H1 (cell line): Measurements from ENCODE around the gene ADRA2B. TPM values are rescaled to one million over a fixed set of nuclear protein-coding genes. Genes with fewer than 3 reads are reported as not detected.

Experiments
- CTCF ChIA-PET: fragments of 300-600 bp; sonication (Branson Sonifier 250); formaldehyde crosslinking; loops from one replicate; lab custom pipeline; 2021; ENCODE audit not compliant: partially characterized antibody; lab: Charles Lee
- POLR2A ChIA-PET: fragments of 300-600 bp; sonication (Branson Sonifier 250); formaldehyde crosslinking; loops from one replicate; lab custom pipeline; 2021; ENCODE audit warnings: inconsistent platforms; ENCODE audit not compliant: partially characterized antibody; lab: Charles Lee
- DNase-seq, 2 experiments: peaks; one replicate each; pipeline versions ENCODE4 v3.0.0 to v3.0.0-alpha.2; 2010 to 2022; ENCODE audit warnings: low spot score in 2 of 2, low read depth in 1 of 2, mixed read lengths in 1 of 2
- FAIRE-seq: peaks from 2 replicates; lab custom pipeline; 2011; peaks lifted over from hg19 to GRCh38; lab: Jason Lieb, UNC
- H2AFZ ChIP-seq: 2 replicates; pipeline ENCODE4 v1.8.1; 2012; ENCODE audit warnings: low read length, inconsistent platforms
- H2AK5ac ChIP-seq: 2 replicates; pipeline ENCODE4 v1.6.1; 2013; ENCODE audit warnings: low read depth, low read length
- H2BK120ac ChIP-seq: replicated peaks from 2 replicates; pipeline ENCODE3; 2013; ENCODE audit warnings: low read depth, low read length, inconsistent platforms
- H2BK12ac ChIP-seq: 2 replicates; pipeline ENCODE4 v1.6.1; 2013; ENCODE audit warnings: low read depth, low read length
- H2BK15ac ChIP-seq: 2 replicates; pipeline ENCODE4 v1.6.1; 2013; ENCODE audit warnings: low read length
- H2BK20ac ChIP-seq: 2 replicates; pipeline ENCODE4 v1.6.1; 2013; ENCODE audit warnings: low read length
- H2BK5ac ChIP-seq: 2 replicates; pipeline ENCODE4 v1.6.1; 2013; ENCODE audit warnings: low read depth, low read length
- H3K14ac ChIP-seq: 2 replicates; pipeline ENCODE4 v1.6.1; 2013; ENCODE audit warnings: inconsistent platforms; ENCODE audit not compliant: insufficient read length
- H3K18ac ChIP-seq: 2 replicates; pipeline ENCODE4 v1.6.1; 2013; ENCODE audit warnings: low read length; ENCODE audit errors: extremely low read depth
- H3K23ac ChIP-seq: 2 replicates; pipeline ENCODE4 v1.6.1; 2013; ENCODE audit warnings: inconsistent platforms; ENCODE audit not compliant: insufficient read length
- H3K23me2 ChIP-seq: 2 replicates; pipeline ENCODE4 v1.6.1; 2013; ENCODE audit warnings: low read depth, low read length
- H3K27ac ChIP-seq: 2 replicates; pipeline ENCODE4 v1.6.1; 2011; ENCODE audit warnings: low read depth, low read length, inconsistent platforms
- H3K27me3 ChIP-seq, 4 experiments: replicated peaks in 1 of 4; 1 replicate in 1 of 4; 2 replicates in 3 of 4; pipeline versions ENCODE4 v1.6.1 to v1.8.1; 2011 to 2013; ENCODE audit warnings: low read length in 3 of 4, mild to moderate bottlenecking in 3 of 4, inconsistent platforms in 2 of 4, mixed read lengths in 2 of 4, moderate library complexity in 1 of 4; ENCODE audit not compliant: control insufficient read depth in 3 of 4, insufficient read depth in 3 of 4; ENCODE audit errors: extremely low read depth in 1 of 4
- H3K36me3 ChIP-seq, 4 experiments: 2 replicates each; pipeline versions ENCODE4 v1.6.1 to v1.8.1; 2011 to 2013; ENCODE audit warnings: mild to moderate bottlenecking in 4 of 4, low read length in 3 of 4, moderate library complexity in 2 of 4, control low read depth in 1 of 4, inconsistent platforms in 1 of 4; ENCODE audit not compliant: insufficient read depth in 4 of 4, control insufficient read depth in 2 of 4
- H3K4ac ChIP-seq: replicated peaks from 2 replicates; pipeline ENCODE3; 2013; ENCODE audit warnings: low read length, low read depth, mixed read lengths, inconsistent platforms; ENCODE audit not compliant: insufficient read length
- H3K4me1 ChIP-seq, 4 experiments: replicated peaks in 1 of 4; 1 replicate in 1 of 4; 2 replicates in 3 of 4; pipeline versions ENCODE4 v1.6.1 to v1.8.1; 2011 to 2013; ENCODE audit warnings: low read length in 3 of 4, inconsistent platforms in 2 of 4, mixed read lengths in 1 of 4; ENCODE audit not compliant: insufficient read depth in 4 of 4, control insufficient read depth in 3 of 4
- H3K4me2 ChIP-seq, 2 experiments: 2 replicates each; pipeline versions ENCODE4 v1.6.1 to v1.8.1; 2011 to 2013; ENCODE audit warnings: low read depth in 2 of 2, low read length in 2 of 2, control low read depth in 1 of 2, inconsistent platforms in 1 of 2, mild to moderate bottlenecking in 1 of 2; ENCODE audit not compliant: insufficient read depth in 1 of 2
- H3K4me3 ChIP-seq, 4 experiments: fragments of 200-600, 300-600 bp in 1 of 4; sonication (generic), shearing (Covaris generic), sonication (Bioruptor Twin) in 1 of 4; 2 replicates each; pipeline versions ENCODE4 v1.5.1 to v1.8.1; 2011 to 2016; ENCODE audit warnings: low read length in 4 of 4, low read depth in 3 of 4, control low read depth in 2 of 4, inconsistent platforms in 2 of 4, mild to moderate bottlenecking in 2 of 4, mixed read lengths in 1 of 4, moderate library complexity in 1 of 4; ENCODE audit not compliant: insufficient read depth in 2 of 4; ENCODE audit errors: extremely low read depth in 1 of 4
- H3K56ac ChIP-seq: replicated peaks from 2 replicates; pipeline ENCODE3; 2013; ENCODE audit warnings: low read depth, mild to moderate bottlenecking, mixed read lengths, low read length, inconsistent platforms; ENCODE audit not compliant: insufficient read length
- H3K79me1 ChIP-seq: 2 replicates; pipeline ENCODE4 v1.6.1; 2013; ENCODE audit warnings: low read depth, low read length, control low read depth
- H3K79me2 ChIP-seq, 2 experiments: 2 replicates each; pipeline versions ENCODE4 v1.6.1 to v1.8.1; 2012 to 2013; ENCODE audit warnings: low read length in 2 of 2, mild to moderate bottlenecking in 2 of 2, inconsistent platforms in 1 of 2; ENCODE audit not compliant: insufficient read depth in 2 of 2, control insufficient read depth in 1 of 2
- H3K9ac ChIP-seq, 4 experiments: replicated peaks in 1 of 4; 1 replicate in 1 of 4; 2 replicates in 3 of 4; pipeline versions ENCODE4 v1.6.1 to v1.8.1; 2011 to 2013; ENCODE audit warnings: low read depth in 3 of 4, low read length in 3 of 4, control low read depth in 2 of 4, mild to moderate bottlenecking in 2 of 4, moderate library complexity in 2 of 4, inconsistent platforms in 1 of 4; ENCODE audit errors: extremely low read depth in 1 of 4
- H3K9me3 ChIP-seq, 2 experiments: 2 replicates each; pipeline versions ENCODE4 v1.6.1 to v1.8.1; 2012 to 2013; ENCODE audit warnings: mild to moderate bottlenecking in 2 of 2, moderate library complexity in 2 of 2, control low read depth in 1 of 2, inconsistent platforms in 1 of 2, low read depth in 1 of 2, low read length in 1 of 2, mixed read lengths in 1 of 2; ENCODE audit not compliant: insufficient read depth in 2 of 2
- H4K20me1 ChIP-seq, 2 experiments: replicated peaks in 1 of 2; 2 replicates each; pipeline versions ENCODE3 to v1.8.1; 2011 to 2013; ENCODE audit warnings: inconsistent platforms in 2 of 2, low read length in 2 of 2, mild to moderate bottlenecking in 1 of 2; ENCODE audit not compliant: insufficient read depth in 2 of 2, control insufficient read depth in 1 of 2
- H4K5ac ChIP-seq: 2 replicates; pipeline ENCODE4 v1.6.1; 2013; ENCODE audit warnings: low read length, low read depth, mixed read lengths, inconsistent platforms; ENCODE audit not compliant: insufficient read length
- H4K8ac ChIP-seq: 2 replicates; pipeline ENCODE4 v1.8.0; 2013; ENCODE audit warnings: mild to moderate bottlenecking, moderate library complexity, low read length, inconsistent platforms; ENCODE audit not compliant: insufficient read depth; ENCODE audit errors: extremely low read depth
- H4K91ac ChIP-seq: replicated peaks from 2 replicates; pipeline ENCODE3; 2013; ENCODE audit warnings: low read length, mixed read lengths, inconsistent platforms; ENCODE audit not compliant: insufficient read length
- SIN3A ChIP-seq, 2 experiments: IDR thresholded peaks in 1 of 2; conservative IDR thresholded peaks in 1 of 2; 2 replicates each; pipeline ENCODE4 v1.6.1; 2011 to 2012; ENCODE audit warnings: low read length in 2 of 2, improper control_type of control experiment in 1 of 2, low read depth in 1 of 2, mild to moderate bottlenecking in 1 of 2
- WGBS, 2 experiments: shearing (Covaris generic) in 1 of 2; methylation state at CpG; one replicate each; pipeline versions ENCODE4 v1.1.6 to v1.1.7; 2013 to 2015; ENCODE audit warnings: low lambda C conversion rate in 2 of 2, mixed read lengths in 2 of 2, inconsistent platforms in 1 of 2, low coverage in 1 of 2, missing lambda C conversion rate in 1 of 2; ENCODE audit not compliant: insufficient replicate concordance in 2 of 2, insufficient coverage in 1 of 2, insufficient read length in 1 of 2; ENCODE audit errors: extremely low coverage in 1 of 2, missing lambda C conversion rate in 1 of 2; 5-methylcytosine and 5-hydroxymethylcytosine counted together
- polyA plus RNA-seq, 7 experiments: library from polyadenylated mRNA; depleted of rRNA in 3 of 7; stranded (reverse) in 5 of 7; unstranded in 2 of 7; fragments of >200 nt in 5 of 7; fragments of 200-250 nt in 2 of 7; gene quantifications; 1 replicate in 5 of 7; 2 replicates in 1 of 7; 4 replicates in 1 of 7; pipeline versions ENCODE4 v1.2.1 to v1.2.3, GENCODE V29; 2011 to 2013; ENCODE audit warnings: missing spikeins in 2 of 7, mixed read lengths in 2 of 7
- total RNA-seq: library from RNA; stranded (reverse); fragmentation: NEBNext Ultra II Directional; extraction: Animal tissue kit (Norgen Biotek cat#: 25700); gene quantifications from 2 replicates; pipeline ENCODE4 v1.2.1, GENCODE V29; 2021

ADRA2B gene
- total and polyA plus RNA-seq, 2 of the 8 experiments (the other 6 are each of a cell fraction or from before 2014, with no cell fraction given): 5.8 to 6.5 TPM

DNA sequence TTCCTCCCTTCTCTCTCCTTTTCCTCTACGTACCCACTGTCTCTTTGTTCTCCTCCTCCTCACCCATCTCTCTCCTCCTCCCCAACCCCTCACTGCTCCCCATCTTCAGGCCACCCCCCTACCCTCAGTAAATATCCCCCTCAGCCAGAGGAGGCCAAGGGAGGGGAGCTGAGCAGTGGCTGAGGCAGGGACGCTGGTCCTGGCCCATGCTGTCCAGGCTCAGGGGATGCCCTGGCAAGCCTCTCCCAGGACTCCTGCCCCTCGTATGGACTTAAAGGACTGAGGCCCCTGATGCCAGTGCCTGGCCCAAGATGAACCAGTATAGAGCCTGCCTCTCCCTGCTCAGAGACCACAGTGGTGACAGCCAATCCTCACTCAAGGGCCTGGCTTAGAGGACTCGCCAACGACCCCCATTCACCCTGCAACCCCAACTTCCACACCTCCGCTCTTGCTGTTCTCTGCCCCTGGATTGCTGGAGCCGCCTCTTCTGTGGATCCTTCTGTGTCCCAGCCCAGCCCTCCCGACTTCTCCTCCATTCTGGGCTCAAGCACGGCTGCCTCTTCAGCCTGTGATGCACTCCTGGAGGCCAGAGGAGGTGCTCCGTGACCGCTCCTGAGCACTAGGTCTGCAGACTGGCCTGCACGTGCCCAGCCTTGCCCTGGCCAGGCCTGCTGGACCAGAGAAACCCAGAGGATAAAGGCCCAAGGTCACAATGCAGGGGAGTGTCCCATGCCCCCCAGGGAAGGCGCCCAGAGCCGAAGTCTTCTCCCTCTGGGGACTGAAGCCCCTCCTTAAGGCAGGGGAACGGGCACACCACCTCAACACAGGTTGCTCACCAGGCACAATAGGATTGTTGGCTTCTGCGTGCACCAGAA lies 38.4 kb upstream of the ADRA2B start:
- no peaks in the 10 kb centered on the region for H3K36me3 ChIP-seq
- H4K91ac ChIP-seq: no peak overlapping the region
- H3K23me2 ChIP-seq: no peaks in the 10 kb centered on the region; the same call in 1 of the 2 replicates
- no peak overlapping the region for H3K14ac ChIP-seq
- H3K27me3 ChIP-seq: no peaks in the 10 kb centered on the region; a peak in 1 of 7 replicates
- H3K4me2 ChIP-seq: no peak overlapping the region
- H3K18ac ChIP-seq: no peak overlapping the region
- no peak overlapping the region for H2AK5ac ChIP-seq
- no peak overlapping the region for H3K23ac ChIP-seq
- H2AFZ ChIP-seq: no peak overlapping the region
- H2BK120ac ChIP-seq: no peak overlapping the region
- no peak overlapping the region for H3K9ac ChIP-seq
- WGBS, 2 experiments: 79% methylated on average over 13 of the region's 16 CpGs; no CpG with 5 or more reads in 1 of the 2 experiments
- no peak overlapping the region for H2BK5ac ChIP-seq
- no peaks in the 10 kb centered on the region for H3K79me2 ChIP-seq
- H3K4ac ChIP-seq: no peak overlapping the region
- H2BK20ac ChIP-seq: no peak overlapping the region
- no peaks in the 10 kb centered on the region for H4K20me1 ChIP-seq
- DNase-seq: no peak
- H2BK12ac ChIP-seq: 0 out of 2 replicates have a peak overlapping the region, but pooled peaks have one; percentile 27
- ChIA-PET CTCF (interaction anchor here (1.0 to 10.1 kb wide), 5 partner anchors 15 to 114 kb away, joined by 4 to 98 read pairs (median 5); partner anchors contain the start of gene ASTL), POLR2A (interaction anchor here (0.6 to 1.5 kb wide), 3 partner anchors 9 to 24 kb away, joined by 3 to 6 read pairs (median 4); partner anchors contain the start of genes ASTL and DUSP2)
- peaks cover 0 to 20% (median 6%) of the 10 kb centered on the region in 4 experiments; a peak in 6 of 7 replicates for H3K4me1 ChIP-seq
- no peaks in the 10 kb centered on the region for H3K9me3 ChIP-seq
- no peak overlapping the region for H4K5ac ChIP-seq
- no peak for TF ChIP-seq SIN3A (conservative IDR thresholded peaks at IDR 0.05 in 1 of 2, IDR thresholded peaks at IDR 0.05 in 1 of 2; ENCODE audit: low read depth in 1 of 2, low read length in 2 of 2)
- H2BK15ac ChIP-seq: no peak overlapping the region
- no peaks in the 10 kb centered on the region for H3K79me1 ChIP-seq
- H3K27ac ChIP-seq: no peak overlapping the region
- H4K8ac ChIP-seq: peak overlapping the region; percentile 75
- FAIRE-seq: no peak
- H3K4me3 ChIP-seq: no peak overlapping the region
- H3K56ac ChIP-seq: no peak overlapping the region
